DND-41 (cell line): ENCODE results near the gene COMMD10.

Experiments used
- ATAC-seq: fragments of 200-7000 bp; cut with Tn5 transposase; 3 replicates; pipeline ENCODE4 v1.9.1; 2021; ENCODE audit warnings: low read depth; ENCODE audit not compliant: insufficient read depth
- DNase-seq: peaks from one replicate; pipeline ENCODE4 v3.0.0-alpha.2; 2020
- H2AFZ ChIP-seq: 2 replicates; pipeline ENCODE4 v1.6.0; 2012; ENCODE audit warnings: low read depth, low read length
- H3K27ac ChIP-seq: 2 replicates; pipeline ENCODE4 v1.5.1; 2012; ENCODE audit warnings: low read length, inconsistent platforms
- H3K27me3 ChIP-seq: fragments of 200-600 bp; sonication (generic); 2 replicates; pipeline ENCODE4 v1.6.0; 2012; ENCODE audit warnings: low read length, mild to moderate bottlenecking, inconsistent platforms; ENCODE audit not compliant: insufficient read depth, poor library complexity
- H3K36me3 ChIP-seq: 2 replicates; pipeline ENCODE4 v1.5.1; 2012; ENCODE audit warnings: low read length, inconsistent platforms; ENCODE audit not compliant: insufficient read depth
- H3K4me1 ChIP-seq: 2 replicates; pipeline ENCODE4 v1.5.1; 2012; ENCODE audit warnings: mild to moderate bottlenecking, low read length; ENCODE audit not compliant: insufficient read depth
- H3K4me2 ChIP-seq: 2 replicates; pipeline ENCODE4 v1.6.0; 2012; ENCODE audit warnings: mild to moderate bottlenecking, moderate library complexity, low read length, inconsistent platforms; ENCODE audit not compliant: insufficient read depth
- H3K4me3 ChIP-seq, 2 experiments: fragments of 200-600 bp in 1 of 2; shearing (Covaris generic) in 1 of 2; 2 replicates each; pipeline ENCODE4 v1.5.1; 2012 to 2016; ENCODE audit warnings: inconsistent platforms in 2 of 2, low read length in 2 of 2, mild to moderate bottlenecking in 2 of 2, low read depth in 1 of 2, moderate library complexity in 1 of 2
- H3K79me2 ChIP-seq: 2 replicates; pipeline ENCODE4 v1.6.0; 2012; ENCODE audit warnings: low read length, inconsistent platforms; ENCODE audit not compliant: insufficient read depth
- H3K9ac ChIP-seq: 2 replicates; pipeline ENCODE4 v1.6.0; 2012; ENCODE audit warnings: low read depth, mild to moderate bottlenecking, inconsistent platforms, low read length, moderate library complexity
- H3K9me3 ChIP-seq: 2 replicates; pipeline ENCODE4 v1.5.1; 2012; ENCODE audit warnings: low read length, moderate library complexity, mild to moderate bottlenecking, inconsistent platforms; ENCODE audit not compliant: insufficient read depth, severe bottlenecking
- H4K20me1 ChIP-seq: 2 replicates; pipeline ENCODE4 v1.6.0; 2012; ENCODE audit warnings: low read length; ENCODE audit not compliant: insufficient read depth
- EZH2 ChIP-seq: IDR thresholded peaks from 3 replicates; pipeline ENCODE4 v1.6.1; 2012; ENCODE audit warnings: borderline replicate concordance, low read depth, mild to moderate bottlenecking, moderate library complexity, low read length, inconsistent platforms; ENCODE audit not compliant: severe bottlenecking
- TF ChIP-seq, protein P1 (sequence below): IDR thresholded peaks from 2 replicates; pipeline ENCODE4 v1.5.1; 2012; ENCODE audit warnings: borderline replicate concordance, low read length, moderate library complexity, mild to moderate bottlenecking; ENCODE audit not compliant: poor library complexity, severe bottlenecking; ENCODE audit errors: extremely low read depth

The COMMD10 gene

DNA sequence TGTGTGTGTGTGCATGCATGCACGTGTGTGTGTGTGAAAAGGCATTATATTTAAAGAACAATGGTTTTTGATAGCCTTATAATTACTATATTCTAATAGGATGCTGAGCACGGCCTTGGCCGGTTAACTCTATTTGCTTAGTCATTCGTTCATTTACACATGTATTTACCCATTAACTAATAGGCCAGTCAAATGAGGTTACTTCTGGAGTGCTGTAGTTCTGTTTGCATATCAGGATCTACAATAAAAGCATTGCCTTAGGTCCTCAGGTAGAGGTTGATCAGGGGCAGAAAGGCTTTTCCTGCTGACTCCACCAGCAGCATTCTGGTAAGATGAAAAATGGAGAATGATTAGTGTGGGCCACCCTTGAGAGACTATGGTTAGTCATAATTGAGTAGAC is 219.0 kb downstream of the COMMD10 start:
- no peak overlapping the region for H2AFZ ChIP-seq
- H3K4me2 ChIP-seq = no peak overlapping the region
- no peaks in the 10 kb centered on the region for H3K4me1 ChIP-seq
- H3K27me3 ChIP-seq = no peaks in the 10 kb centered on the region
- H4K20me1 ChIP-seq = no peaks in the 10 kb centered on the region
- H3K9ac ChIP-seq = no peak overlapping the region
- TF ChIP-seq, protein P1, sequence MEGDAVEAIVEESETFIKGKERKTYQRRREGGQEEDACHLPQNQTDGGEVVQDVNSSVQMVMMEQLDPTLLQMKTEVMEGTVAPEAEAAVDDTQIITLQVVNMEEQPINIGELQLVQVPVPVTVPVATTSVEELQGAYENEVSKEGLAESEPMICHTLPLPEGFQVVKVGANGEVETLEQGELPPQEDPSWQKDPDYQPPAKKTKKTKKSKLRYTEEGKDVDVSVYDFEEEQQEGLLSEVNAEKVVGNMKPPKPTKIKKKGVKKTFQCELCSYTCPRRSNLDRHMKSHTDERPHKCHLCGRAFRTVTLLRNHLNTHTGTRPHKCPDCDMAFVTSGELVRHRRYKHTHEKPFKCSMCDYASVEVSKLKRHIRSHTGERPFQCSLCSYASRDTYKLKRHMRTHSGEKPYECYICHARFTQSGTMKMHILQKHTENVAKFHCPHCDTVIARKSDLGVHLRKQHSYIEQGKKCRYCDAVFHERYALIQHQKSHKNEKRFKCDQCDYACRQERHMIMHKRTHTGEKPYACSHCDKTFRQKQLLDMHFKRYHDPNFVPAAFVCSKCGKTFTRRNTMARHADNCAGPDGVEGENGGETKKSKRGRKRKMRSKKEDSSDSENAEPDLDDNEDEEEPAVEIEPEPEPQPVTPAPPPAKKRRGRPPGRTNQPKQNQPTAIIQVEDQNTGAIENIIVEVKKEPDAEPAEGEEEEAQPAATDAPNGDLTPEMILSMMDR = no peak
- no peak for TF ChIP-seq EZH2
- H3K4me3 ChIP-seq = no peak overlapping the region
- peaks cover 9% of the 10 kb centered on the region for H3K9me3 ChIP-seq
- ATAC-seq (no peak), DNase-seq (no peak)
- peaks cover 34% of the 10 kb centered on the region; the same call in 1 of the 2 replicates for H3K36me3 ChIP-seq
- H3K27ac ChIP-seq = no peak overlapping the region
- H3K79me2 ChIP-seq = no peaks in the 10 kb centered on the region

GRCh38 chr5:116305899-116306298 is 221.1 kb downstream of the COMMD10 start:
- no peaks in the 10 kb centered on the region for H4K20me1 ChIP-seq
- no peak overlapping the region for H3K4me2 ChIP-seq
- H3K4me3 ChIP-seq = no peak overlapping the region
- ATAC-seq = no peak
- H3K27me3 ChIP-seq = no peaks in the 10 kb centered on the region
- H3K9me3 ChIP-seq = peaks cover 9% of the 10 kb centered on the region
- H3K27ac ChIP-seq = no peak overlapping the region
- H3K36me3 ChIP-seq = peaks cover 34% of the 10 kb centered on the region; the same call in 1 of the 2 replicates
- no peak overlapping the region for H2AFZ ChIP-seq
- no peak overlapping the region for H3K9ac ChIP-seq
- no peaks in the 10 kb centered on the region for H3K4me1 ChIP-seq
- TF ChIP-seq, protein P1 = no peak
- no peak for TF ChIP-seq EZH2
- no peak for DNase-seq
- H3K79me2 ChIP-seq = no peaks in the 10 kb centered on the region

DNA sequence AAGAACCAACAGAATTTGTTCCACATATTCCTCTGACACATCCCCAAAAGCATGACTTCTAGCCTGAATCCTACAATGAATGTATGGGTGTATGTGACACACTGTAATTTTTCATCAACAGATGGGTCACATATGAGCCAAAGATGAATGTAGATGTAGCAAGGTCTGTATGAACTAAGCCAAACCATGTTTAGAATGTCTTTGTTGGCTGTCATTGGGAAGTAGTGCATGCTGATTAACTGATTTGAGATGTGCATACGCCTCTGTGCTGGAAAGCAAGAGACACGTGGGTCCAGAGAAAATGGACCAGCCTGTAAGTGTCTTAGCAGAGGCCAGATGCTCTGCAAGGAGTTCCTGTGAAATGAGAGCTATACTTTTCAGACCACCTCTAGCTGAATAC is 222.0 kb downstream of the COMMD10 start:
- H3K79me2 ChIP-seq = no peaks in the 10 kb centered on the region
- peaks cover 9% of the 10 kb centered on the region for H3K9me3 ChIP-seq
- H3K27me3 ChIP-seq = no peaks in the 10 kb centered on the region
- H3K4me3 ChIP-seq = no peak overlapping the region
- H3K4me2 ChIP-seq = no peak overlapping the region
- H2AFZ ChIP-seq = no peak overlapping the region
- DNase-seq (no peak), ATAC-seq (no peak)
- no peaks in the 10 kb centered on the region for H4K20me1 ChIP-seq
- no peaks in the 10 kb centered on the region for H3K4me1 ChIP-seq
- H3K36me3 ChIP-seq = peaks cover 34% of the 10 kb centered on the region; the same call in 1 of the 2 replicates
- TF ChIP-seq EZH2 = no peak
- TF ChIP-seq, protein P1 = no peak
- H3K9ac ChIP-seq = no peak overlapping the region
- no peak overlapping the region for H3K27ac ChIP-seq

- Histone ChIP-seq H3K9ac (no peak overlapping the region), H3K4me1 (peaks cover 11% of the 10 kb centered on the region), H3K9me3 (peaks cover 9% of the 10 kb centered on the region), H3K36me3 (peaks cover 32% of the 10 kb centered on the region; the same call in 1 of the 2 replicates), H3K27ac (no peak overlapping the region), H4K20me1 (no peaks in the 10 kb centered on the region), H2AFZ (no peak overlapping the region), H3K79me2 (no peaks in the 10 kb centered on the region), H3K4me3 (no peak overlapping the region), H3K4me2 (no peak overlapping the region), H3K27me3 (no peaks in the 10 kb centered on the region)
- ATAC-seq (no peak), DNase-seq (no peak)
- TF ChIP-seq, protein P1 = no peak
- TF ChIP-seq EZH2 = no peak
Observed at GRCh38 chr5:116308391-116308790, 223.6 kb downstream of the COMMD10 start.
